ENCODE data around the gene SLC9A8. TPM values are rescaled to one million over a fixed set of nuclear protein-coding genes. Genes with fewer than 3 reads are reported as not detected.
"Not testable (repeated sequence)": the region's sequence is repeated elsewhere in the genome, so short reads cannot be mapped to it uniquely, and the experiment has no call there.

SLC9A8 gene
- total RNA-seq, 6 experiments from 2014 or later: 7.1 to 8.0 (median 7.4) TPM

- Mint-ChIP-seq H3K36me3 (ENCODE audit: low read depth) (no peaks in the 10 kb centered on the region), H3K27ac (no peak overlapping the region), H3K9me3 (no peaks in the 10 kb centered on the region), H3K4me1 (ENCODE audit: low read depth) (peaks cover 18% of the 10 kb centered on the region), H3K4me3 (no peak overlapping the region), H3K27me3 (ENCODE audit: insufficient read depth) (peaks cover 12% of the 10 kb centered on the region; the same call in 1 of the 2 replicates)
- DNase-seq: no peak
- TF ChIP-seq, protein P1, sequence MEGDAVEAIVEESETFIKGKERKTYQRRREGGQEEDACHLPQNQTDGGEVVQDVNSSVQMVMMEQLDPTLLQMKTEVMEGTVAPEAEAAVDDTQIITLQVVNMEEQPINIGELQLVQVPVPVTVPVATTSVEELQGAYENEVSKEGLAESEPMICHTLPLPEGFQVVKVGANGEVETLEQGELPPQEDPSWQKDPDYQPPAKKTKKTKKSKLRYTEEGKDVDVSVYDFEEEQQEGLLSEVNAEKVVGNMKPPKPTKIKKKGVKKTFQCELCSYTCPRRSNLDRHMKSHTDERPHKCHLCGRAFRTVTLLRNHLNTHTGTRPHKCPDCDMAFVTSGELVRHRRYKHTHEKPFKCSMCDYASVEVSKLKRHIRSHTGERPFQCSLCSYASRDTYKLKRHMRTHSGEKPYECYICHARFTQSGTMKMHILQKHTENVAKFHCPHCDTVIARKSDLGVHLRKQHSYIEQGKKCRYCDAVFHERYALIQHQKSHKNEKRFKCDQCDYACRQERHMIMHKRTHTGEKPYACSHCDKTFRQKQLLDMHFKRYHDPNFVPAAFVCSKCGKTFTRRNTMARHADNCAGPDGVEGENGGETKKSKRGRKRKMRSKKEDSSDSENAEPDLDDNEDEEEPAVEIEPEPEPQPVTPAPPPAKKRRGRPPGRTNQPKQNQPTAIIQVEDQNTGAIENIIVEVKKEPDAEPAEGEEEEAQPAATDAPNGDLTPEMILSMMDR (IDR thresholded peaks at IDR 0.05): no peak
Observed at GRCh38 chr20:49797344-49797615, 15.3 kb upstream of the SLC9A8 start.

DNA sequence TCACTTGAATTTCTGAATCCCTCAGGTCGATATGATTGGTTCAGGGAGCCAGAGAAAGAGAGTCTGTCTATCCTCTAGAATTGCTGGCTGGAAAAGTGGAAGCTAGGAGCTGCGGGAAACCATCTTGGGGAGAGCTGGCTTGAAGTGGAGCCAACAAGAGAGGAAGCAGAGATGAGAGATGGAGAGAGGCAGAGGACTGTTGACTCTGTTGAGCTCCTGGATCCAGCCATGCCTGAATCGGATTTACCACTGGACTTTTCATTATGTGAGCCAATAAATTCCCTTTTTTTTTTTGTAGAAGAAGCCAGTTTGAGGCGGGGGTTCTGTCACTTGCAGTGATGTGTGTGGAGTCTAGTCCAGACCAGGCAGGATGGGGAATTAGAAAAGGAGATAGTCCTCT is 13.9 kb upstream of the SLC9A8 start:
- TF ChIP-seq, protein P1 (IDR thresholded peaks at IDR 0.05): no peak
- peaks cover 14% of the 10 kb centered on the region; the same call in 1 of the 2 replicates for H3K27me3 Mint-ChIP-seq (ENCODE audit: insufficient read depth)

DNA sequence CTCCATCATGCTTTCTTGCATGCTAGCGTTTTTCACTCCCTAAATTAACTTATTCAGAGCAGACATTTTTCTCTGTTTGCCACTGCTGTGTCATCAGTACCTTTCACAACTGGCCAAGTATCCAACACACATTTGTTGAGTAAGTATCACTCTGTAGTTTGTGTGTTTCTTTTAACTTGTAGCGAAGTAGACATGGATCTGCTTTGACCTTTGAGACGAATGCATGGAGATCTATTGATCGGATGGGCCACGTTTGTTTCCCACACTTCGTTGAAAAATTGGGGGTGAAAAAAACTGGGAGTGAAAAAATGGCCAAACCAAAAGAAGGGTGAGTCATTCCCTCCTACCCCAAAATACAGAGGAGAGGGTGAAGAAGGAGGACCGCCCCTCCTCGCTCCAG is 12.9 kb upstream of the SLC9A8 start:
- no peak overlapping the region for H3K4me3 Mint-ChIP-seq
- no peaks in the 10 kb centered on the region for H3K9me3 Mint-ChIP-seq
- H3K27me3 Mint-ChIP-seq (ENCODE audit: insufficient read depth): peaks cover 9% of the 10 kb centered on the region; the same call in 1 of the 2 replicates
- H3K4me1 Mint-ChIP-seq (ENCODE audit: low read depth): peaks cover 6% of the 10 kb centered on the region
- H3K27ac Mint-ChIP-seq: no peak overlapping the region
- TF ChIP-seq, protein P1 (IDR thresholded peaks at IDR 0.05): no peak
- no peak for DNase-seq
- H3K36me3 Mint-ChIP-seq (ENCODE audit: low read depth): no peaks in the 10 kb centered on the region

More for the DNA sequence above, 13.9 kb upstream of the SLC9A8 start:
- H3K9me3 Mint-ChIP-seq: no peaks in the 10 kb centered on the region
- H3K4me3 Mint-ChIP-seq: no peak overlapping the region
- H3K27ac Mint-ChIP-seq: no peak overlapping the region
- no peak for DNase-seq
- no peaks in the 10 kb centered on the region for H3K36me3 Mint-ChIP-seq (ENCODE audit: low read depth)
- peaks cover 16% of the 10 kb centered on the region for H3K4me1 Mint-ChIP-seq (ENCODE audit: low read depth)

DNA sequence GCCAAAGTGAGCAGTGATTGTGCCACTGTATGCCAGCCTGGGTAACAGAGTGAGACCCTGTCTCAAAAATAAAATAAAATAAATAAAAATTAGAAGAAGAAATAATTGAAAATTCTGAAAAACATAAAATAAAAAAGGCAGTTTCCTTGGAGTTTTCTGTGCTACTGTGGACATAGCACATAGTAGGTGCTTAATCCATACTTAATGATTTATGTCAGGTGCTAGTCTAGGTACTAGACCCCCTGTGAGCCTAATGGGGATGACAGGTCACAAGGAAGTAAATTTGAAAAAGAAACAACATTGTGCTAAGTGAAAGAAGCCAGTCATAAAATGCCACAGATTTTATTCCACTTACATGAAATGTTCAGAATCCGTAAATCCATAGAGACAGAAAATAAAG is 9.2 kb upstream of the SLC9A8 start:
- TF ChIP-seq, protein P1 (IDR thresholded peaks at IDR 0.05): no peak
- peaks cover 5% of the 10 kb centered on the region; the same call in 1 of the 2 replicates for H3K27me3 Mint-ChIP-seq (ENCODE audit: insufficient read depth)
- H3K9me3 Mint-ChIP-seq: no peaks in the 10 kb centered on the region
- no peaks in the 10 kb centered on the region for H3K4me1 Mint-ChIP-seq (ENCODE audit: low read depth)
- H3K36me3 Mint-ChIP-seq (ENCODE audit: low read depth): no peaks in the 10 kb centered on the region
- no peak overlapping the region for H3K27ac Mint-ChIP-seq
- DNase-seq: no peak
- H3K4me3 Mint-ChIP-seq: no peak overlapping the region

- TF ChIP-seq, protein P1 (IDR thresholded peaks at IDR 0.05): no peak
- no peaks in the 10 kb centered on the region for H3K4me1 Mint-ChIP-seq (ENCODE audit: low read depth)
- H3K27me3 Mint-ChIP-seq (ENCODE audit: insufficient read depth): peaks cover 5% of the 10 kb centered on the region; the same call in 1 of the 2 replicates
- H3K27ac Mint-ChIP-seq: no peak overlapping the region
- no peak for DNase-seq
- H3K4me3 Mint-ChIP-seq: no peak overlapping the region
- no peaks in the 10 kb centered on the region for H3K36me3 Mint-ChIP-seq (ENCODE audit: low read depth)
- no peaks in the 10 kb centered on the region for H3K9me3 Mint-ChIP-seq
Observed at GRCh38 chr20:49804364-49804763, 8.3 kb upstream of the SLC9A8 start.

GRCh38 chr20:49805224-49805876 is 7.3 kb upstream of the SLC9A8 start:
- H3K4me3 Mint-ChIP-seq; H3K27me3 Mint-ChIP-seq (ENCODE audit: insufficient read depth); H3K9me3 Mint-ChIP-seq; DNase-seq; H3K36me3 Mint-ChIP-seq (ENCODE audit: low read depth); H3K27ac Mint-ChIP-seq; H3K4me1 Mint-ChIP-seq (ENCODE audit: low read depth): not testable (repeated sequence)

Data from HFFc6 (cell line).